Uterus (tissue), 4 donors: ENCODE data around the gene RABGAP1L. TPM values are rescaled to one million over a fixed set of nuclear protein-coding genes. Genes with fewer than 3 reads are reported as not detected.

Experiments
- DNase-seq, 2 donors: peaks; one replicate each; pipeline ENCODE4 v3.0.0-alpha.2; 2019 to 2020
- H3K27ac ChIP-seq, 2 donors: fragments of 200-600 bp; sonication (generic); 1 replicate in 1 of 2; 2 replicates in 1 of 2; pipeline ENCODE4 v1.5.1; 2016 to 2018
- H3K27me3 ChIP-seq, 2 donors: fragments of 200-600 bp; sonication (generic); one replicate each; pipeline ENCODE4 v1.5.1; 2018 to 2019; ENCODE audit warnings: control low read depth in 1 of 2
- H3K36me3 ChIP-seq, 2 donors: fragments of 200-600 bp; sonication (generic); one replicate each; pipeline ENCODE4 v1.5.1; 2019; ENCODE audit warnings: control low read depth in 1 of 2
- H3K4me1 ChIP-seq, 2 donors: fragments of 200-600 bp; sonication (generic); one replicate each; pipeline ENCODE4 v1.5.1; 2018 to 2019; ENCODE audit warnings: control low read depth in 1 of 2
- H3K4me3 ChIP-seq, 2 donors: fragments of 200-600 bp; sonication (generic); 1 replicate in 1 of 2; 2 replicates in 1 of 2; pipeline ENCODE4 v1.5.1; 2018 to 2019; ENCODE audit warnings: mild to moderate bottlenecking in 1 of 2
- H3K9me3 ChIP-seq, 2 donors: fragments of 200-600 bp; sonication (generic); one replicate each; pipeline ENCODE4 v1.5.1; 2019; ENCODE audit warnings: control low read depth in 1 of 2
- POLR2A ChIP-seq, 2 donors: fragments of 450-650 bp; IDR thresholded peaks; one replicate each; pipeline ENCODE4 v1.6.1; 2016; ENCODE audit warnings: antibody characterized with exemption in 2 of 2, mild to moderate bottlenecking in 1 of 2, moderate library complexity in 1 of 2
- intact Hi-C: fragments of 100-400 bp; cut with DNase I; formaldehyde crosslinking; loops from one replicate; pipeline ENCODE4 v1.15.1; 2023; ENCODE audit warnings: low total_unique reads
- total RNA-seq, 4 donors: library from RNA; depleted of rRNA in 3 of 4; stranded (reverse); fragments of >200 nt in 3 of 4; gene quantifications; one replicate each; pipeline versions ENCODE4 v1.1.0 to v1.2.4, GENCODE V29; 2014 to 2023
- TF ChIP-seq, protein P1 (sequence below), 4 experiments: fragments of 200-600 bp in 2 of 4; fragments of 450-650 bp in 2 of 4; sonication (generic) in 2 of 4; IDR thresholded peaks; one replicate each; pipeline ENCODE4 v1.5.1; 2016 to 2019; ENCODE audit warnings: antibody characterized with exemption in 4 of 4, mild to moderate bottlenecking in 2 of 4, moderate library complexity in 1 of 4
- donor health status: DM: yes; HTN: yes; CAD: no.

RABGAP1L gene
- total RNA-seq, 4 donors from 2014 or later, result 19.1 to 93.7 (median 35.1) TPM

GRCh38 chr1:174922121-174922520, 762.8 kb downstream of the RABGAP1L start:
- Histone ChIP-seq H3K4me1 (no peaks in the 10 kb centered on the region), H3K27ac (no peak overlapping the region), H3K4me3 (no peak overlapping the region), H3K36me3 (no peaks in the 10 kb centered on the region), H3K27me3 (no peaks in the 10 kb centered on the region), H3K9me3 (no peaks in the 10 kb centered on the region)
- intact Hi-C loops, result no loop called here
- no peak for DNase-seq
- no peak for TF ChIP-seq POLR2A (IDR thresholded peaks at IDR 0.05)
- TF ChIP-seq, protein P1, sequence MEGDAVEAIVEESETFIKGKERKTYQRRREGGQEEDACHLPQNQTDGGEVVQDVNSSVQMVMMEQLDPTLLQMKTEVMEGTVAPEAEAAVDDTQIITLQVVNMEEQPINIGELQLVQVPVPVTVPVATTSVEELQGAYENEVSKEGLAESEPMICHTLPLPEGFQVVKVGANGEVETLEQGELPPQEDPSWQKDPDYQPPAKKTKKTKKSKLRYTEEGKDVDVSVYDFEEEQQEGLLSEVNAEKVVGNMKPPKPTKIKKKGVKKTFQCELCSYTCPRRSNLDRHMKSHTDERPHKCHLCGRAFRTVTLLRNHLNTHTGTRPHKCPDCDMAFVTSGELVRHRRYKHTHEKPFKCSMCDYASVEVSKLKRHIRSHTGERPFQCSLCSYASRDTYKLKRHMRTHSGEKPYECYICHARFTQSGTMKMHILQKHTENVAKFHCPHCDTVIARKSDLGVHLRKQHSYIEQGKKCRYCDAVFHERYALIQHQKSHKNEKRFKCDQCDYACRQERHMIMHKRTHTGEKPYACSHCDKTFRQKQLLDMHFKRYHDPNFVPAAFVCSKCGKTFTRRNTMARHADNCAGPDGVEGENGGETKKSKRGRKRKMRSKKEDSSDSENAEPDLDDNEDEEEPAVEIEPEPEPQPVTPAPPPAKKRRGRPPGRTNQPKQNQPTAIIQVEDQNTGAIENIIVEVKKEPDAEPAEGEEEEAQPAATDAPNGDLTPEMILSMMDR (IDR thresholded peaks at IDR 0.05), result no peak

- Histone ChIP-seq H3K4me1 (no peaks in the 10 kb centered on the region), H3K27me3 (no peaks in the 10 kb centered on the region), H3K36me3 (no peaks in the 10 kb centered on the region), H3K9me3 (no peaks in the 10 kb centered on the region), H3K4me3 (no peak overlapping the region), H3K27ac (no peak overlapping the region)
- intact Hi-C loops, result no loop called here
- TF ChIP-seq, protein P1 (IDR thresholded peaks at IDR 0.05), result no peak
- TF ChIP-seq POLR2A (IDR thresholded peaks at IDR 0.05), result no peak
- DNase-seq, result no peak
These were observed 764.5 kb downstream of the RABGAP1L start for GRCh38 chr1:174923820-174924219.

DNA sequence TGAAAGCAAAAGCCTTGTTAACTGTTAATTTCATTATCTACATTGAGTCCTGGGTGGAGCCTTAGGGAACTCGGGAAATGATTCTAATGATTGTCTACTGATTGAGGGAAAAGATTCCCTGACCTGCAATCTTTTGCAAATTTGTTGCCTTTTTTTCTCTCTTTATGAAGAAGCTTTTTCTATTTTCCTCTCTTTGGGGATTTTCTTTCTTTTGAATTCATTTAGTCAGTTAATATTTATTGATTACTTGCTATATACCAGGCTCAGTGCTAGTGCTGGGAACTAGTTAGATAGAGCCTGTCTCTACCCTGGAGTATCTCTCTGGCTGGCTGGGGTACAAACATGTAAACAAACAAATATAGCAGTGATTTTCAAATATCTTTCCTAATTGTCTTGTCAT, 769.2 kb downstream of the RABGAP1L start:
- no peak overlapping the region for H3K4me3 ChIP-seq
- no peak for DNase-seq
- H3K36me3 ChIP-seq, result no peaks in the 10 kb centered on the region
- H3K4me1 ChIP-seq, result no peaks in the 10 kb centered on the region
- no peaks in the 10 kb centered on the region for H3K9me3 ChIP-seq
- no peak overlapping the region for H3K27ac ChIP-seq
- TF ChIP-seq POLR2A (IDR thresholded peaks at IDR 0.05), result no peak
- TF ChIP-seq, protein P1 (IDR thresholded peaks at IDR 0.05), result no peak
- H3K27me3 ChIP-seq, result no peaks in the 10 kb centered on the region
- intact Hi-C loops, result no loop called here

DNA sequence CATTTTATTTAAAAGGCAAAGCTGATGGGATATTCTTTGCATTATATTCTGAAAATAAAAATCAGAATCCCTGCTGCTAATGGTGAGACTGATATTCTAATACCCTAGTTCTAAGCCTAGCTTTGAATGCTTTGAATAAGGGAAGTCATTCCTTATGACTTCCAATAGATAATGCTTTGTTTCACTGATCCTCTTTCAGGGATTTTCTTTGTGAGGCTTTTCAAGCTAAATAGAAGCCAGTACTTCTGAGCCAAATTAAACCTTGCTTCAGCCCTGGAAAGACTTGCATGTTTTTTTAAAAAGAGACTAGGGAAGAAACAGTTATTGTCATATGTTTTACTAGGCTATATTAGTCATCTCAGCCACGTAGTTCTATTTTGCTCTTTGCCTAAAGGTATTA, 771.9 kb downstream of the RABGAP1L start:
- no peaks in the 10 kb centered on the region for H3K9me3 ChIP-seq
- intact Hi-C loops, result no loop called here
- H3K27ac ChIP-seq, result no peak overlapping the region
- H3K27me3 ChIP-seq, result no peaks in the 10 kb centered on the region
- H3K4me3 ChIP-seq, result no peak overlapping the region
- DNase-seq, result no peak
- H3K36me3 ChIP-seq, result no peaks in the 10 kb centered on the region
- TF ChIP-seq, protein P1 (IDR thresholded peaks at IDR 0.05), result no peak
- no peak for TF ChIP-seq POLR2A (IDR thresholded peaks at IDR 0.05)
- no peaks in the 10 kb centered on the region for H3K4me1 ChIP-seq

DNA sequence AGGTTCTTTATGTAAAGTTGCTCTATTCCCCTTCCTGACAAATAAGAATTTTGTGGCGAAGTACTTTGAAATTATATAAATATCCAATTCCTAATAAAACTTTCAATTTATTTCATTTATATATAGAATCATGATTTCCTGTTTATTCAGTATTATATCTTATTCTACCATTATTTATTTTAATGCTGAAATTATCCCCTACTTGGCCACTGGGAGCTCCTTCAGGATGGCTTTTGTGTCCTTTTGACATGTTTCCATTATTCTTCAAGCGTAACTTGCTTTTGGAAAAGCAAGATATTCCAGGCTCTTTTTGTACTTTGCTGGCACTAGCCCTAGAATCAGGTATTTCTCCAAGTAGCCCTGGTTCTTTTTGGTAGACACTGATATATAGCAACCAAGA, 773.3 kb downstream of the RABGAP1L start:
- intact Hi-C loops, result no loop called here
- no peak for DNase-seq
- Histone ChIP-seq H3K27me3 (no peaks in the 10 kb centered on the region), H3K9me3 (no peaks in the 10 kb centered on the region), H3K4me1 (no peaks in the 10 kb centered on the region), H3K36me3 (no peaks in the 10 kb centered on the region), H3K4me3 (no peak overlapping the region), H3K27ac (no peak overlapping the region)
- no peak for TF ChIP-seq POLR2A (IDR thresholded peaks at IDR 0.05)
- TF ChIP-seq, protein P1 (IDR thresholded peaks at IDR 0.05), result no peak
